PC-3 (cell line): ENCODE data around the gene RFESD.

Experiments used
- EZH2phosphoT487 ChIP-seq: fragments of 300-600 bp; sonication (generic); IDR thresholded peaks from 2 replicates; pipeline ENCODE4 v1.6.1; 2018; ENCODE audit warnings: mild to moderate bottlenecking, antibody characterized with exemption, low read length, borderline replicate concordance
- TF ChIP-seq, protein P1 (sequence below): fragments of 300-600 bp; sonication (generic); conservative IDR thresholded peaks from 2 replicates; pipeline ENCODE4 v1.5.1; 2017; ENCODE audit warnings: antibody characterized with exemption, low read depth, mild to moderate bottlenecking, low read length

GRCh38 chr5:95649274-95649673 lies 2.7 kb downstream of the RFESD start:
- no peak for TF ChIP-seq EZH2phosphoT487
- TF ChIP-seq, protein P1, sequence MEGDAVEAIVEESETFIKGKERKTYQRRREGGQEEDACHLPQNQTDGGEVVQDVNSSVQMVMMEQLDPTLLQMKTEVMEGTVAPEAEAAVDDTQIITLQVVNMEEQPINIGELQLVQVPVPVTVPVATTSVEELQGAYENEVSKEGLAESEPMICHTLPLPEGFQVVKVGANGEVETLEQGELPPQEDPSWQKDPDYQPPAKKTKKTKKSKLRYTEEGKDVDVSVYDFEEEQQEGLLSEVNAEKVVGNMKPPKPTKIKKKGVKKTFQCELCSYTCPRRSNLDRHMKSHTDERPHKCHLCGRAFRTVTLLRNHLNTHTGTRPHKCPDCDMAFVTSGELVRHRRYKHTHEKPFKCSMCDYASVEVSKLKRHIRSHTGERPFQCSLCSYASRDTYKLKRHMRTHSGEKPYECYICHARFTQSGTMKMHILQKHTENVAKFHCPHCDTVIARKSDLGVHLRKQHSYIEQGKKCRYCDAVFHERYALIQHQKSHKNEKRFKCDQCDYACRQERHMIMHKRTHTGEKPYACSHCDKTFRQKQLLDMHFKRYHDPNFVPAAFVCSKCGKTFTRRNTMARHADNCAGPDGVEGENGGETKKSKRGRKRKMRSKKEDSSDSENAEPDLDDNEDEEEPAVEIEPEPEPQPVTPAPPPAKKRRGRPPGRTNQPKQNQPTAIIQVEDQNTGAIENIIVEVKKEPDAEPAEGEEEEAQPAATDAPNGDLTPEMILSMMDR = no peak
